H1 (cell line): ENCODE measurements around the gene JOSD2. TPM values are rescaled to one million over a fixed set of nuclear protein-coding genes. Genes with fewer than 3 reads are reported as not detected.

ENCODE experiments used
- CTCF ChIA-PET: fragments of 300-600 bp; sonication (Branson Sonifier 250); formaldehyde crosslinking; loops from one replicate; lab custom pipeline; 2021; ENCODE audit not compliant: partially characterized antibody; lab: Charles Lee
- POLR2A ChIA-PET: fragments of 300-600 bp; sonication (Branson Sonifier 250); formaldehyde crosslinking; loops from one replicate; lab custom pipeline; 2021; ENCODE audit warnings: inconsistent platforms; ENCODE audit not compliant: partially characterized antibody; lab: Charles Lee
- DNase-seq, 2 experiments: peaks; one replicate each; pipeline versions ENCODE4 v3.0.0 to v3.0.0-alpha.2; 2010 to 2022; ENCODE audit warnings: low spot score in 2 of 2, low read depth in 1 of 2, mixed read lengths in 1 of 2
- FAIRE-seq: peaks from 2 replicates; lab custom pipeline; 2011; peaks lifted over from hg19 to GRCh38; lab: Jason Lieb, UNC
- H2AFZ ChIP-seq: 2 replicates; pipeline ENCODE4 v1.8.1; 2012; ENCODE audit warnings: low read length, inconsistent platforms
- H2AK5ac ChIP-seq: 2 replicates; pipeline ENCODE4 v1.6.1; 2013; ENCODE audit warnings: low read depth, low read length
- H2BK120ac ChIP-seq: replicated peaks from 2 replicates; pipeline ENCODE3; 2013; ENCODE audit warnings: low read depth, low read length, inconsistent platforms
- H2BK12ac ChIP-seq: 2 replicates; pipeline ENCODE4 v1.6.1; 2013; ENCODE audit warnings: low read depth, low read length
- H2BK15ac ChIP-seq: 2 replicates; pipeline ENCODE4 v1.6.1; 2013; ENCODE audit warnings: low read length
- H2BK20ac ChIP-seq: 2 replicates; pipeline ENCODE4 v1.6.1; 2013; ENCODE audit warnings: low read length
- H2BK5ac ChIP-seq: 2 replicates; pipeline ENCODE4 v1.6.1; 2013; ENCODE audit warnings: low read depth, low read length
- H3K14ac ChIP-seq: 2 replicates; pipeline ENCODE4 v1.6.1; 2013; ENCODE audit warnings: inconsistent platforms; ENCODE audit not compliant: insufficient read length
- H3K18ac ChIP-seq: 2 replicates; pipeline ENCODE4 v1.6.1; 2013; ENCODE audit warnings: low read length; ENCODE audit errors: extremely low read depth
- H3K23ac ChIP-seq: 2 replicates; pipeline ENCODE4 v1.6.1; 2013; ENCODE audit warnings: inconsistent platforms; ENCODE audit not compliant: insufficient read length
- H3K23me2 ChIP-seq: 2 replicates; pipeline ENCODE4 v1.6.1; 2013; ENCODE audit warnings: low read depth, low read length
- H3K27ac ChIP-seq: 2 replicates; pipeline ENCODE4 v1.6.1; 2011; ENCODE audit warnings: low read depth, low read length, inconsistent platforms
- H3K27me3 ChIP-seq, 4 experiments: replicated peaks in 1 of 4; 1 replicate in 1 of 4; 2 replicates in 3 of 4; pipeline versions ENCODE4 v1.6.1 to v1.8.1; 2011 to 2013; ENCODE audit warnings: low read length in 3 of 4, mild to moderate bottlenecking in 3 of 4, inconsistent platforms in 2 of 4, mixed read lengths in 2 of 4, moderate library complexity in 1 of 4; ENCODE audit not compliant: control insufficient read depth in 3 of 4, insufficient read depth in 3 of 4; ENCODE audit errors: extremely low read depth in 1 of 4
- H3K36me3 ChIP-seq, 4 experiments: 2 replicates each; pipeline versions ENCODE4 v1.6.1 to v1.8.1; 2011 to 2013; ENCODE audit warnings: mild to moderate bottlenecking in 4 of 4, low read length in 3 of 4, moderate library complexity in 2 of 4, control low read depth in 1 of 4, inconsistent platforms in 1 of 4; ENCODE audit not compliant: insufficient read depth in 4 of 4, control insufficient read depth in 2 of 4
- H3K4ac ChIP-seq: replicated peaks from 2 replicates; pipeline ENCODE3; 2013; ENCODE audit warnings: low read length, low read depth, mixed read lengths, inconsistent platforms; ENCODE audit not compliant: insufficient read length
- H3K4me1 ChIP-seq, 4 experiments: replicated peaks in 1 of 4; 1 replicate in 1 of 4; 2 replicates in 3 of 4; pipeline versions ENCODE4 v1.6.1 to v1.8.1; 2011 to 2013; ENCODE audit warnings: low read length in 3 of 4, inconsistent platforms in 2 of 4, mixed read lengths in 1 of 4; ENCODE audit not compliant: insufficient read depth in 4 of 4, control insufficient read depth in 3 of 4
- H3K4me2 ChIP-seq, 2 experiments: 2 replicates each; pipeline versions ENCODE4 v1.6.1 to v1.8.1; 2011 to 2013; ENCODE audit warnings: low read depth in 2 of 2, low read length in 2 of 2, control low read depth in 1 of 2, inconsistent platforms in 1 of 2, mild to moderate bottlenecking in 1 of 2; ENCODE audit not compliant: insufficient read depth in 1 of 2
- H3K4me3 ChIP-seq, 4 experiments: fragments of 200-600, 300-600 bp in 1 of 4; sonication (generic), shearing (Covaris generic), sonication (Bioruptor Twin) in 1 of 4; 2 replicates each; pipeline versions ENCODE4 v1.5.1 to v1.8.1; 2011 to 2016; ENCODE audit warnings: low read length in 4 of 4, low read depth in 3 of 4, control low read depth in 2 of 4, inconsistent platforms in 2 of 4, mild to moderate bottlenecking in 2 of 4, mixed read lengths in 1 of 4, moderate library complexity in 1 of 4; ENCODE audit not compliant: insufficient read depth in 2 of 4; ENCODE audit errors: extremely low read depth in 1 of 4
- H3K56ac ChIP-seq: replicated peaks from 2 replicates; pipeline ENCODE3; 2013; ENCODE audit warnings: low read depth, mild to moderate bottlenecking, mixed read lengths, low read length, inconsistent platforms; ENCODE audit not compliant: insufficient read length
- H3K79me1 ChIP-seq: 2 replicates; pipeline ENCODE4 v1.6.1; 2013; ENCODE audit warnings: low read depth, low read length, control low read depth
- H3K79me2 ChIP-seq, 2 experiments: 2 replicates each; pipeline versions ENCODE4 v1.6.1 to v1.8.1; 2012 to 2013; ENCODE audit warnings: low read length in 2 of 2, mild to moderate bottlenecking in 2 of 2, inconsistent platforms in 1 of 2; ENCODE audit not compliant: insufficient read depth in 2 of 2, control insufficient read depth in 1 of 2
- H3K9ac ChIP-seq, 4 experiments: replicated peaks in 1 of 4; 1 replicate in 1 of 4; 2 replicates in 3 of 4; pipeline versions ENCODE4 v1.6.1 to v1.8.1; 2011 to 2013; ENCODE audit warnings: low read depth in 3 of 4, low read length in 3 of 4, control low read depth in 2 of 4, mild to moderate bottlenecking in 2 of 4, moderate library complexity in 2 of 4, inconsistent platforms in 1 of 4; ENCODE audit errors: extremely low read depth in 1 of 4
- H3K9me3 ChIP-seq, 2 experiments: 2 replicates each; pipeline versions ENCODE4 v1.6.1 to v1.8.1; 2012 to 2013; ENCODE audit warnings: mild to moderate bottlenecking in 2 of 2, moderate library complexity in 2 of 2, control low read depth in 1 of 2, inconsistent platforms in 1 of 2, low read depth in 1 of 2, low read length in 1 of 2, mixed read lengths in 1 of 2; ENCODE audit not compliant: insufficient read depth in 2 of 2
- H4K20me1 ChIP-seq, 2 experiments: replicated peaks in 1 of 2; 2 replicates each; pipeline versions ENCODE3 to v1.8.1; 2011 to 2013; ENCODE audit warnings: inconsistent platforms in 2 of 2, low read length in 2 of 2, mild to moderate bottlenecking in 1 of 2; ENCODE audit not compliant: insufficient read depth in 2 of 2, control insufficient read depth in 1 of 2
- H4K5ac ChIP-seq: 2 replicates; pipeline ENCODE4 v1.6.1; 2013; ENCODE audit warnings: low read length, low read depth, mixed read lengths, inconsistent platforms; ENCODE audit not compliant: insufficient read length
- H4K8ac ChIP-seq: 2 replicates; pipeline ENCODE4 v1.8.0; 2013; ENCODE audit warnings: mild to moderate bottlenecking, moderate library complexity, low read length, inconsistent platforms; ENCODE audit not compliant: insufficient read depth; ENCODE audit errors: extremely low read depth
- H4K91ac ChIP-seq: replicated peaks from 2 replicates; pipeline ENCODE3; 2013; ENCODE audit warnings: low read length, mixed read lengths, inconsistent platforms; ENCODE audit not compliant: insufficient read length
- ATF2 ChIP-seq: IDR thresholded peaks from 2 replicates; pipeline ENCODE4 v1.6.1; 2012; ENCODE audit warnings: low read length, inconsistent platforms
- EZH2 ChIP-seq: fragments of 200-600 bp; sonication (generic); IDR thresholded peaks from 2 replicates; pipeline ENCODE4 v1.7.1; 2012; ENCODE audit warnings: low read depth, mild to moderate bottlenecking, moderate library complexity, low read length, inconsistent platforms; ENCODE audit not compliant: severe bottlenecking
- GABPA ChIP-seq: IDR thresholded peaks from 2 replicates; pipeline ENCODE4 v1.6.1; 2011; ENCODE audit warnings: mild to moderate bottlenecking, low read length, moderate library complexity, borderline replicate concordance; ENCODE audit not compliant: insufficient read depth
- MAFK ChIP-seq: IDR thresholded peaks from 2 replicates; pipeline ENCODE4 v1.6.1; 2012; ENCODE audit warnings: low read depth, mild to moderate bottlenecking, improper control_type of control experiment, low read length
- TBP ChIP-seq: IDR thresholded peaks from 2 replicates; pipeline ENCODE4 v1.6.1; 2011; ENCODE audit warnings: low read depth, low read length, improper control_type of control experiment
- WGBS, 2 experiments: shearing (Covaris generic) in 1 of 2; methylation state at CpG; one replicate each; pipeline versions ENCODE4 v1.1.6 to v1.1.7; 2013 to 2015; ENCODE audit warnings: low lambda C conversion rate in 2 of 2, mixed read lengths in 2 of 2, inconsistent platforms in 1 of 2, low coverage in 1 of 2, missing lambda C conversion rate in 1 of 2; ENCODE audit not compliant: insufficient replicate concordance in 2 of 2, insufficient coverage in 1 of 2, insufficient read length in 1 of 2; ENCODE audit errors: extremely low coverage in 1 of 2, missing lambda C conversion rate in 1 of 2; 5-methylcytosine and 5-hydroxymethylcytosine counted together
- polyA plus RNA-seq, 7 experiments: library from polyadenylated mRNA; depleted of rRNA in 3 of 7; stranded (reverse) in 5 of 7; unstranded in 2 of 7; fragments of >200 nt in 5 of 7; fragments of 200-250 nt in 2 of 7; gene quantifications; 1 replicate in 5 of 7; 2 replicates in 1 of 7; 4 replicates in 1 of 7; pipeline versions ENCODE4 v1.2.1 to v1.2.3, GENCODE V29; 2011 to 2013; ENCODE audit warnings: missing spikeins in 2 of 7, mixed read lengths in 2 of 7
- total RNA-seq: library from RNA; stranded (reverse); fragmentation: NEBNext Ultra II Directional; extraction: Animal tissue kit (Norgen Biotek cat#: 25700); gene quantifications from 2 replicates; pipeline ENCODE4 v1.2.1, GENCODE V29; 2021

Gene JOSD2
- total and polyA plus RNA-seq, 2 of the 8 experiments (the other 6 are each of a cell fraction or from before 2014, with no cell fraction given) = 1.9 to 6.6 TPM

DNA sequence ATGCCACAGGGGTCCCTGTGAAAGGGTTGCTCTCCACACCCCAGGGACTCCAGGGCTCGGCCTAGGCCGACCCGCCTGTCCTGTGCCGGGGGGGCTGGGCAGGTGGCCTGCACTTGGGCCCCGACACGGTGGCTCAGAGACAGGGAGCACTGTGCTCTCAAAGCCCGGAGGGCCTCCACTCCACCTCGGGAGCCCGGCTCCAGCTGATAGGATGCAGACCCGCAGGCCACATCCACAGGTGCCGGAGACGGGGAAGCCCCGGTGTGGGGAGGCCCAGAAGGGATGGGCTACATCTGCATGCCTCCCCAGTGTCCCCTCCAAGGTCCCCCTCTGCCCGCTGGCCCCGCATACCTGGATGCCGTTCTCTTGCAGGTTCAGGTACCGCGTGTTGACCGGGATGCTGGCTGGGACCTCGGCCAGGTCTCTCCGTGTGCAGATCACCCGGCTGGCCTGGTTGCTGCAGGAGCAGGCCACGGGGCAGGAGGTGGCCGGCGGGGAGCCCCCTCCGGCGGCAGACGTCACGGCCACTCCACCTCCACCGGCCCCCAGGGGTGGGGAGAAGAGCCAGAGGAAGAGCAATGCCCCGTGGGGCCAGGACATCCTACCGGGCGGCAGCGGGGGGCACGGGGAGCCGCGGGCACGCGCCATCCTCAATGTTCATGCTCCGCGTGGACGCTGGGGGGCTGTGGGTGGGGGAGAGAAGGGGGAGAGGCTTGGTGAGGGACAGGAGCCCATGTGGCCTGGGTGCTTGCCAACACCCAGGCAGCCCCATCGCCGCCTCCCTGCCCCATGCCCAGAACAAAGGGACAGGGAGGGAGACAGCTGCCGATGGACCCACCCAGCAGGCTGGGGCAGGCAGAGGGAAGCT, 37.4 kb upstream of the JOSD2 start:
- ChIA-PET CTCF (interaction anchor here (0.9 to 17.1 kb wide), 7 partner anchors 9 to 169 kb away, joined by 3 to 269 read pairs (median 6); no protein-coding TSS in a partner anchor), POLR2A (interaction anchor here (0.6 to 1.4 kb wide), 4 partner anchors 8 to 255 kb away, joined by 3 to 5 read pairs (median 4); no protein-coding TSS in a partner anchor)
- Histone ChIP-seq H4K20me1 (peaks cover 5 to 11% of the 10 kb centered on the region in 2 experiments), H3K4me1 (peaks cover 0 to 17% (median 3%) of the 10 kb centered on the region in 4 experiments; a peak in 6 of 7 replicates), H3K14ac (no peak overlapping the region), H3K9ac (no peak overlapping the region), H4K8ac (peak overlapping the region; percentile 71; the same call in 1 of the 2 replicates), H2BK120ac (no peak overlapping the region), H3K79me2 (no peaks in the 10 kb centered on the region; a peak in 1 of 4 replicates), H3K4me3 (no peak overlapping the region), H3K27me3 (peaks cover 0 to 26% (median 12%) of the 10 kb centered on the region in 4 experiments; a peak in 6 of 7 replicates), H2BK12ac (no peak overlapping the region), H3K36me3 (no peaks in the 10 kb centered on the region), H3K27ac (no peak overlapping the region), H3K23ac (no peak overlapping the region), H3K23me2 (peaks cover 9% of the 10 kb centered on the region), H2BK15ac (0 out of 2 replicates have a peak overlapping the region, but pooled peaks have one; percentile 40), H2BK5ac (no peak overlapping the region), H3K4ac (no peak overlapping the region), H2BK20ac (no peak overlapping the region), H2AK5ac (no peak overlapping the region), H3K56ac (no peak overlapping the region), H3K79me1 (no peaks in the 10 kb centered on the region), H3K4me2 (no peak overlapping the region), H3K9me3 (no peaks in the 10 kb centered on the region), H4K5ac (no peak overlapping the region), H2AFZ (no peak overlapping the region), H4K91ac (no peak overlapping the region), H3K18ac (no peak overlapping the region)
- WGBS, 2 experiments = 91% methylated on average over 28 of the region's 45 CpGs; no CpG with 5 or more reads in 1 of the 2 experiments
- TF ChIP-seq ATF2 (no peak), MAFK (no peak), GABPA (no peak), TBP (no peak), EZH2 (no peak)
- DNase-seq (no peak), FAIRE-seq (no peak)
